Measurements from ENCODE around the gene ZMIZ1. TPM values are rescaled to one million over a fixed set of nuclear protein-coding genes. Genes with fewer than 3 reads are reported as not detected.

The ZMIZ1 gene
- total and polyA plus RNA-seq, 2 donors from 2014 or later = 14.2 to 97.6 TPM

DNA sequence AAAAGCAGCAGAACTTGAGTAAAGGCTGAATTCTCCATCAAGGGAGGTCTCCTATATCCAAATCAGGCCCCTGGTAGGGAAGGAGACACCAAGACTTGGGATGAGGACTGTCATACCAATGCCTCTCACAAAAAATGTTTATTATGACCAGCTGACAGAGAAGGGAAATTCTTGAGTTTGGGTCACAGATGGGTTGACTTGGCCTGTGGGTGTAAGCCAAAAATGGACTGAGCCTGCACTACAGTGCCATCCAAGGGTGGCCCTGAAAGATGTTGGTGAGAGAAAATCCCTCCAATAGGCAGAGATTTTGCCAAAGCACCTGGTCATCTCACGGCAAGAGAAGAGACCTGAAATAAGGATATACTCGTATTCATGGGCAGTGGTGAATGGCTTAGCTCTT, 251.6 kb downstream of the ZMIZ1 start:
- TF ChIP-seq, protein P1, sequence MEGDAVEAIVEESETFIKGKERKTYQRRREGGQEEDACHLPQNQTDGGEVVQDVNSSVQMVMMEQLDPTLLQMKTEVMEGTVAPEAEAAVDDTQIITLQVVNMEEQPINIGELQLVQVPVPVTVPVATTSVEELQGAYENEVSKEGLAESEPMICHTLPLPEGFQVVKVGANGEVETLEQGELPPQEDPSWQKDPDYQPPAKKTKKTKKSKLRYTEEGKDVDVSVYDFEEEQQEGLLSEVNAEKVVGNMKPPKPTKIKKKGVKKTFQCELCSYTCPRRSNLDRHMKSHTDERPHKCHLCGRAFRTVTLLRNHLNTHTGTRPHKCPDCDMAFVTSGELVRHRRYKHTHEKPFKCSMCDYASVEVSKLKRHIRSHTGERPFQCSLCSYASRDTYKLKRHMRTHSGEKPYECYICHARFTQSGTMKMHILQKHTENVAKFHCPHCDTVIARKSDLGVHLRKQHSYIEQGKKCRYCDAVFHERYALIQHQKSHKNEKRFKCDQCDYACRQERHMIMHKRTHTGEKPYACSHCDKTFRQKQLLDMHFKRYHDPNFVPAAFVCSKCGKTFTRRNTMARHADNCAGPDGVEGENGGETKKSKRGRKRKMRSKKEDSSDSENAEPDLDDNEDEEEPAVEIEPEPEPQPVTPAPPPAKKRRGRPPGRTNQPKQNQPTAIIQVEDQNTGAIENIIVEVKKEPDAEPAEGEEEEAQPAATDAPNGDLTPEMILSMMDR (IDR thresholded peaks at IDR 0.05; ENCODE audit: borderline replicate concordance, extremely low read depth, insufficient read depth) = no peak
- Histone ChIP-seq H3K4me3 (ENCODE audit: low read length in 3 of 3) (no peak overlapping the region), H3K36me3 (ENCODE audit: control insufficient read depth in 2 of 3, insufficient read depth in 3 of 3, low read length in 3 of 3) (no peaks in the 10 kb centered on the region), H3K9me3 (ENCODE audit: control insufficient read depth in 2 of 3, insufficient read depth in 1 of 3, low read length in 3 of 3) (no peaks in the 10 kb centered on the region), H3K9ac (ENCODE audit: low read length in 3 of 3) (no peak overlapping the region), H3K27me3 (ENCODE audit: control insufficient read depth, insufficient read depth, low read length) (no peaks in the 10 kb centered on the region), H3K27ac (ENCODE audit: low read depth in 2 of 2, low read length in 2 of 2) (no peak overlapping the region), H3K4me1 (ENCODE audit: control insufficient read depth in 2 of 3, insufficient read depth in 2 of 3, low read depth in 1 of 3, low read length in 3 of 3) (peaks cover 0 to 4% (median 0%) of the 10 kb centered on the region in 3 donors)
- intact Hi-C loops (cut with DNase I) = no loop called here
- FAIRE-seq (no peak), DNase-seq (no peak)

DNA sequence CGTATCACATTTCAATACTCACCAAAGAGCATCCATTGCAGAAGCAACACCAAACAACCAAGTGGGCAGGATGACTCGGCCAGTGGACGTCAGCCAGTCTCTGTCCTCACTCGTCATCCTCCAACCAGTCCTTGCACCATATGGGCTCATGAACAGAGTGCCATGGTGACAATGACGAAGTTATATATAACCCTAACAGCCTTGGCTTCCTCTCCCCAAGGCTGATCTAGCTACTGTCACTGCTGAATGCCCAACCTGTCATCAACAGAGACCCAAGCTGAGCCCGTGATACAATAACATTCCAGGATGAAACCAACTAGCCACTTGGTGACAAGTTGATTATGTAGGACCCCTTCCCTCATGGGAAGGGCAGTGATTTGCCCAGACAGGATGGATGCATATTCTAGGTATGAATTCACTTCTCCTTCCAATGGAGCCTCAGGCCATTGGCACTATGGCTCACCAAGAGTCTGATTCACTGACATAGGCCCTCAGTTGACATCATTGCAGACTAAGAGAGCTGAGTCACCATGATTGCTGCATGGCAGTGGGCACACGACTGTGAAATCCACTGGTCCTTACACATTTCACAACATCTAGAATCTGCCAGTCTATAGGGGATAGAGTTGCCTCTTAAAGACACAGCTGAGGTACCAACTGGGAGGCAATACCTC, 252.2 kb downstream of the ZMIZ1 start:
- DNase-seq (no peak), FAIRE-seq (no peak)
- intact Hi-C loops (cut with DNase I) = no loop called here
- Histone ChIP-seq H3K27me3 (ENCODE audit: control insufficient read depth, insufficient read depth, low read length) (no peaks in the 10 kb centered on the region), H3K4me3 (ENCODE audit: low read length in 3 of 3) (no peak overlapping the region), H3K9ac (ENCODE audit: low read length in 3 of 3) (no peak overlapping the region), H3K9me3 (ENCODE audit: control insufficient read depth in 2 of 3, insufficient read depth in 1 of 3, low read length in 3 of 3) (no peaks in the 10 kb centered on the region), H3K27ac (ENCODE audit: low read depth in 2 of 2, low read length in 2 of 2) (no peak overlapping the region), H3K36me3 (ENCODE audit: control insufficient read depth in 2 of 3, insufficient read depth in 3 of 3, low read length in 3 of 3) (no peaks in the 10 kb centered on the region), H3K4me1 (ENCODE audit: control insufficient read depth in 2 of 3, insufficient read depth in 2 of 3, low read depth in 1 of 3, low read length in 3 of 3) (peaks cover 0 to 4% (median 0%) of the 10 kb centered on the region in 3 donors)
- TF ChIP-seq, protein P1 (IDR thresholded peaks at IDR 0.05; ENCODE audit: borderline replicate concordance, extremely low read depth, insufficient read depth) = no peak

DNA sequence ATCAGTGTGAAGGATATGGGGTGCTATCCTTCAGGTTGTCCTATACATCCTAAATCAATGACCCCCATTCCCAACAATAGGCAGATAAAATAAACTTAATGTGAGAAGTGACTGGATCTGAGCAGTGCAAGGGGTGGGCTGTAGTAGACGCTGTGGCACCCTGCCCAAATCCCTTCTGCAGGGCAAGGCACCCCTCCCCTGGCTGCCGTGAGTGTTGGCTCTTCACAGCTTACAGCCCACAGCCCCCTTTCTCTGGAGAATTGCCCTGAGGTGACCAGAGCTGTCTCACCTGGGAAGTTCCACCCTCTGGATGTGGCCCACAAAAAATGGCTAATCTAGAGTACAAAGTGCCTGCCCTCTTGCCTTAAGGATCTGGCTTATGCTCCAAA, 252.7 kb downstream of the ZMIZ1 start:
- TF ChIP-seq, protein P1 (IDR thresholded peaks at IDR 0.05; ENCODE audit: borderline replicate concordance, extremely low read depth, insufficient read depth) = no peak
- no peak overlapping the region for H3K27ac ChIP-seq (ENCODE audit: low read depth in 2 of 2, low read length in 2 of 2)
- no peaks in the 10 kb centered on the region for H3K9me3 ChIP-seq (ENCODE audit: control insufficient read depth in 2 of 3, insufficient read depth in 1 of 3, low read length in 3 of 3)
- peaks cover 0 to 4% (median 0%) of the 10 kb centered on the region in 3 donors for H3K4me1 ChIP-seq (ENCODE audit: control insufficient read depth in 2 of 3, insufficient read depth in 2 of 3, low read depth in 1 of 3, low read length in 3 of 3)
- no peak overlapping the region for H3K4me3 ChIP-seq (ENCODE audit: low read length in 3 of 3)
- peak in 1 of 5 donors; percentile 34 for DNase-seq
- FAIRE-seq = no peak
- H3K36me3 ChIP-seq (ENCODE audit: control insufficient read depth in 2 of 3, insufficient read depth in 3 of 3, low read length in 3 of 3) = no peaks in the 10 kb centered on the region
- H3K9ac ChIP-seq (ENCODE audit: low read length in 3 of 3) = no peak overlapping the region
- no peaks in the 10 kb centered on the region for H3K27me3 ChIP-seq (ENCODE audit: control insufficient read depth, insufficient read depth, low read length)
- intact Hi-C loops (cut with DNase I) = no loop called here

Data from kidney (tissue), 14 donors.